HCT116 (cell line): ENCODE data around the gene INTS1.

Experiments
- CTCF ChIP-seq, 3 experiments: fragments of 200-600 bp in 1 of 3; sonication (generic) in 1 of 3; IDR thresholded peaks in 2 of 3; conservative IDR thresholded peaks in 1 of 3; 2 replicates each; pipeline ENCODE4 v1.5.1; 2012 to 2017; ENCODE audit warnings: low read depth in 2 of 3, low read length in 2 of 3, antibody characterized with exemption in 1 of 3, borderline replicate concordance in 1 of 3, control low read depth in 1 of 3, mild to moderate bottlenecking in 1 of 3, mixed read lengths in 1 of 3, mixed run types in 1 of 3, moderate library complexity in 1 of 3; ENCODE audit not compliant: insufficient read depth in 1 of 3
- EZH2 ChIP-seq: fragments of 200-600 bp; sonication (generic); IDR thresholded peaks from 2 replicates; pipeline ENCODE4 v1.6.1; 2017; ENCODE audit warnings: antibody characterized with exemption, mixed run types
- POLR2A ChIP-seq: IDR thresholded peaks from 2 replicates; pipeline ENCODE4 v1.7.0; 2011; ENCODE audit warnings: borderline replicate concordance; ENCODE audit not compliant: insufficient read depth, insufficient read length; ENCODE audit errors: extremely low read depth
- POLR2AphosphoS5 ChIP-seq: IDR thresholded peaks from 2 replicates; pipeline ENCODE4 v1.6.1; 2011; ENCODE audit warnings: mild to moderate bottlenecking, low read depth, low read length, moderate library complexity
- YY1 ChIP-seq: IDR thresholded peaks from 2 replicates; pipeline ENCODE4 v1.6.1; 2011; ENCODE audit warnings: low read length, low read depth, moderate library complexity, mild to moderate bottlenecking; ENCODE audit not compliant: insufficient replicate concordance; ENCODE audit errors: extremely low read depth
- ZNF274 ChIP-seq: fragments of 200-500 bp; sonication (Bioruptor generic); IDR thresholded peaks from 2 replicates; pipeline ENCODE4 v1.6.1; 2014; ENCODE audit warnings: mild to moderate bottlenecking, low read depth, low read length, inconsistent platforms
- TF ChIP-seq, protein P1 (sequence below): IDR thresholded peaks from 2 replicates; pipeline ENCODE4 v1.6.1; 2012

GRCh38 chr7:1539181-1539881 is 35.1 kb upstream of the INTS1 start:
- no peak for TF ChIP-seq POLR2AphosphoS5
- no peak for TF ChIP-seq CTCF (IDR thresholded peaks at IDR 0.05 in 2 of 3, conservative IDR thresholded peaks at IDR 0.05 in 1 of 3; ENCODE audit: borderline replicate concordance in 1 of 3, insufficient read depth in 1 of 3, low read depth in 2 of 3, low read length in 2 of 3)
- no peak for TF ChIP-seq YY1
- TF ChIP-seq POLR2A, result no peak
- TF ChIP-seq ZNF274, result no peak
- TF ChIP-seq, protein P1, sequence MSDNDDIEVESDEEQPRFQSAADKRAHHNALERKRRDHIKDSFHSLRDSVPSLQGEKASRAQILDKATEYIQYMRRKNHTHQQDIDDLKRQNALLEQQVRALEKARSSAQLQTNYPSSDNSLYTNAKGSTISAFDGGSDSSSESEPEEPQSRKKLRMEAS, result no peak
- no peak for TF ChIP-seq EZH2
